ENCODE results near the gene SUFU. TPM values are rescaled to one million over a fixed set of nuclear protein-coding genes. Genes with fewer than 3 reads are reported as not detected.
"Not testable (repeated sequence)": the region's sequence is repeated elsewhere in the genome, so short reads cannot be mapped to it uniquely, and the experiment has no call there.

The SUFU gene
- total RNA-seq, 1 experiment from 2014 or later, result 12.6 TPM

GRCh38 chr10:102499356-102499755 is 4.4 kb upstream of the SUFU start:
- no peak for DNase-seq
- Histone ChIP-seq H3K4me1 (no peaks in the 10 kb centered on the region), H3K36me3 (peaks cover 6% of the 10 kb centered on the region; the same call in 1 of the 2 replicates), H3K27me3 (no peaks in the 10 kb centered on the region), H3K4me3 (no peak overlapping the region), H3K9me3 (replicated peaks) (no peaks in the 10 kb centered on the region), H3K27ac (no peak overlapping the region)

DNA sequence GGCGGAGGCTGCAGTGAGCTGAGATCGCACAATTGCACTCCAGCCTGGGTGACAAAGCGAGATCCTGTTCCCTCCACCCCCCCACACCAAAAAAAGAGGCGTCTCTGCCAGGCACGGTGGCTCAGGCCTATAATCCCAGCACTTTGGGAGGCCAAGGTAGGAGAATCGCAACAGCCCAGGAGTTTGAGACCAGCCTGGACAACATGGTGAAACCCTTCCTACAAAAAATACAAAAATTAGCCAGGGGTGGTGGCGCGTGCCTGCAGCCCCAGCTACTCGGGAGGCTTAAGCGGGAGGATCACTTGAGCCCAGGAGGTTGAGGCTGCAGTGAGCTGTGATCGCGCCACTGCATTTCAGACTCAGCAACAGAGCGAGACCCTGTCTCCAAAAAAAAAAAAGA is 3.1 kb upstream of the SUFU start:
- DNase-seq; H3K36me3 ChIP-seq; H3K27me3 ChIP-seq; H3K9me3 ChIP-seq (replicated peaks); H3K4me1 ChIP-seq; H3K4me3 ChIP-seq; H3K27ac ChIP-seq: not testable (repeated sequence)

- Histone ChIP-seq H3K27ac (no peak overlapping the region; the same call in 1 of the 2 replicates), H3K4me3 (peak overlapping the region; percentile 88), H3K36me3 (0 out of 2 replicates have a peak, but pooled peaks cover 2% of the 10 kb centered on the region), H3K27me3 (no peaks in the 10 kb centered on the region), H3K4me1 (peaks cover 8% of the 10 kb centered on the region), H3K9me3 (replicated peaks) (no peaks in the 10 kb centered on the region)
- peak in 1 of 2 experiments; percentile 45 for DNase-seq
Measured at GRCh38 chr10:102501201-102502028, 2.4 kb upstream of the SUFU start.

DNA sequence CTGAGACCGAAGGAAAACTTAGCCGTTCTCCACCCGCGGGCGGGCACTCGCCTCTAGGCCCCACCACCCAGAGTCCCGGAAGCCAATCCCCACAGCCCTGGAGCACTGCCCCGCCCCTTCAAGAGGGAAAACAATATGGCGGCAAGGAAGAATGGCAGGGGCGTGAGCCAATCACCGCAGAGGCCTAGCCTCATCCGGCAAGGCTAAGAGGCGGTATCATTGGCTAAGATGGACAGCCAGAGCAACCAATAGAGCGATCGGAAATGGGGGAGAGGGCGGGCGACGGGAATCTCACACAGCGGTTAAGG is 1.8 kb upstream of the SUFU start:
- H3K9me3 ChIP-seq (replicated peaks), result no peaks in the 10 kb centered on the region
- H3K36me3 ChIP-seq, result no peaks in the 10 kb centered on the region
- DNase-seq, result peak; percentile 100
- no peaks in the 10 kb centered on the region for H3K27me3 ChIP-seq
- peaks cover 8% of the 10 kb centered on the region for H3K4me1 ChIP-seq
- peak overlapping the region; percentile 46 for H3K27ac ChIP-seq
- peak overlapping the region; percentile 88 for H3K4me3 ChIP-seq

GRCh38 chr10:102502337-102503151 is 1.2 kb upstream of the SUFU start, which contains the start of gene ACTR1A:
ACTR1A (minus strand) TSS chr10:102502712; CDS start chr10:102502647, 65 bp downstream.
- Histone ChIP-seq H3K36me3 (no peaks in the 10 kb centered on the region), H3K9me3 (replicated peaks) (no peaks in the 10 kb centered on the region), H3K27ac (peak within 1 kb of the TSS; percentile 46), H3K27me3 (no peaks in the 10 kb centered on the region), H3K4me3 (peak within 1 kb of the TSS; percentile 88), H3K4me1 (peaks cover 8% of the 10 kb centered on the region)
- DNase-seq, result peak; percentile 100

- peak overlapping the region; percentile 88 for H3K4me3 ChIP-seq
- peak; percentile 51 to 64 for DNase-seq
- no peaks in the 10 kb centered on the region for H3K9me3 ChIP-seq (replicated peaks)
- peaks cover 3% of the 10 kb centered on the region for H3K36me3 ChIP-seq
- H3K4me1 ChIP-seq, result peaks cover 8% of the 10 kb centered on the region
- H3K27ac ChIP-seq, result no peak overlapping the region
- H3K27me3 ChIP-seq, result no peaks in the 10 kb centered on the region
Measured at GRCh38 chr10:102504179-102504975, 605 bp downstream of the SUFU start.

- H3K9me3 ChIP-seq (replicated peaks), result no peaks in the 10 kb centered on the region
- DNase-seq, result peak in 1 of 2 experiments; percentile 58
- peak overlapping the region; percentile 88 for H3K4me3 ChIP-seq
- peaks cover 9% of the 10 kb centered on the region for H3K36me3 ChIP-seq
- no peaks in the 10 kb centered on the region for H3K27me3 ChIP-seq
- peaks cover 8% of the 10 kb centered on the region for H3K4me1 ChIP-seq
- no peak overlapping the region for H3K27ac ChIP-seq
Measured at GRCh38 chr10:102504976-102505300, 1.2 kb downstream of the SUFU start.

DNA sequence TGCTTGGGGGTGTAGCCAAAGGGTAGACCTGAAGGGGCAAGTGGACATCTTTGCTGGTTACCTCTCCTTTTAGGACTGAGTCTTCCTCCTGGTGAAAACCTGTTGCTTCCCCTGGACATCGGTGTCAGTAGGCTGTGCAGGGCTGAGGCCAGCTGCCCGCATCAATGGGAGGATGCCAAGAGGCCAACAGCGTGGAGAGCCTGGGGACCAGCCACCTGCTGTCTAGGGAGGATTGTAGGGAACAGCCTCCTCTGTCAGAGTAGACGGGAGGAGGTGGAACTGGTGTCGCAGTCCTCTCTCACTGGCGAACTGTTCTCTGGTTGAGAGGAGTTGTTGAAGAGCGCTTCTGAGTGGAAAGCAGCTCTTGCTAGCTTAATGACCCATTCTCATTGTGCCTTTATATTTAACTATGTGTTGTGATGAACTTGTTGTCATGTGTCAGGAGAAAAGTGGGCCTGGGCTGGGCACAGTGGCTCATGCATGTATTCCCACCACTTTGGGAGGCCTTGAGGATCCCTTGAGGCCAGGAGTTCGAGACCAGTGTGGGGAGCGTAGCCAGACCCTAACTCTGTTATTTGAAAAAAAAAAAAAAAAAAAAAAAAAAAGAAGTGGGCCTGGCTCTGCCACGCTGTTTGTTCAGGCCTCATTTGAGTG is 1.8 kb downstream of the SUFU start:
- peaks cover 15% of the 10 kb centered on the region for H3K36me3 ChIP-seq
- no peak overlapping the region for H3K4me3 ChIP-seq
- H3K27me3 ChIP-seq, result no peaks in the 10 kb centered on the region
- peak; percentile 59 to 69 for DNase-seq
- no peaks in the 10 kb centered on the region for H3K9me3 ChIP-seq (replicated peaks)
- peaks cover 8% of the 10 kb centered on the region for H3K4me1 ChIP-seq
- no peak overlapping the region for H3K27ac ChIP-seq

DNA sequence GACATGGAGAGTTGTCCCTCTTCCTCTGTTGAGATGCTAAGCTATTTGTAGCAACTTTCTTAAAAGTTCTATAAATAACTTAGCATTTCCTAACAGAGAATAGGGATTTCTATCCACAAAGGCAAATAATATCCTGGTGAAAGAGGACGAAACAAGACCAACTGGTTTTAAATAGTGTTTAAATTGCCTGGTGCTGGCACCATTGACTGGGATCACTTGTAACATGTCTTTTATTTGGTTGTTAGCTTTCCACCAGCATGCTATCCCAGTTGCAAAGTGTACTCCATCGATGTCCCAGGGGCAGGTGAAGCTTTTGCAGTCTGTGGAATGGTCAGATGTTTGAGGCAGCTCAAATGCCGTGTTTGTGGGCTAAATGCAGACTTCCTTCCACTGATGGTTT is 3.7 kb downstream of the SUFU start:
- peaks cover 8% of the 10 kb centered on the region for H3K4me1 ChIP-seq
- H3K27ac ChIP-seq, result no peak overlapping the region
- no peak overlapping the region for H3K4me3 ChIP-seq
- H3K36me3 ChIP-seq, result peaks cover 26% of the 10 kb centered on the region
- no peaks in the 10 kb centered on the region for H3K9me3 ChIP-seq (replicated peaks)
- no peak for DNase-seq
- no peaks in the 10 kb centered on the region for H3K27me3 ChIP-seq

DNA sequence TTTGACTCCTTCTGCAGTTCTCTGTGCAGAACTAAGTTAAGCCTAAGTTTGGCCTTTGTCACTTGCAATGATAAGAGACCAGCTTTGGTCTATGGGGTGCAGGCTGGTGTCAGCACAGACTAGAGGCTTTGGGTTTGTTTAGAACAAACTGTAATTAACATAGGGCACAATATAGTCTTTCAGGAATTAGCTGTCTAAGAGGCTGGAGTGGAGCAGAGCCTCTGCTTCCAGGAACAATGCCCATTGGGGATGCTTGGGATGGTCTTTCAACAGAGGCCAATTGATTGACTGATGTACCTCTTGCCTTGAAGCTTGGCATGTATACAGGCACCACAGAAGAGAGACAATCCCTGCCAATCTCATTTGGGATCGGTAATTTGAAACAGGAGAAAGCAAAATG is 4.7 kb downstream of the SUFU start:
- DNase-seq, result no peak
- Histone ChIP-seq H3K4me3 (no peak overlapping the region), H3K9me3 (replicated peaks) (no peaks in the 10 kb centered on the region), H3K4me1 (peaks cover 8% of the 10 kb centered on the region), H3K27ac (no peak overlapping the region), H3K36me3 (peaks cover 34% of the 10 kb centered on the region), H3K27me3 (no peaks in the 10 kb centered on the region)

DNA sequence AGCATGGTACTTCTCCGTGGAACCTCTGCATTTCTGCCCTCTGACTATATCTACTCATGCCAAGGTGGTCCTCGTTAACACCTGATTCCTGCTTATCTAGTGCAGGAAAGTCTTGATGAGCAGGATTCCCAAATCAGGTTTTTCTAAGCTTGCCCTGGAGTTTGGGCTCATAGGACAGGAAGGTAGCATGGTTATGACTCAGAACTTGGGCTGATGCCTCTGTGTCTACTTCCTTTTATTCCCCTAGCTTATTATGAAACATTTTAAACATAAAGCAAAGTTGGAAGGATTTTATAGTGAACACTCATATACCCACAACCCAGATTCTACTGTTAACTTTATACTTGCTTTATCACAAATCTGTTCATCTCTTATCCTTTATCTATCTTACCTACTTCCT is 5.6 kb downstream of the SUFU start:
- no peaks in the 10 kb centered on the region for H3K9me3 ChIP-seq (replicated peaks)
- H3K27me3 ChIP-seq, result no peaks in the 10 kb centered on the region
- no peak overlapping the region for H3K27ac ChIP-seq
- H3K4me1 ChIP-seq, result peaks cover 8% of the 10 kb centered on the region
- H3K36me3 ChIP-seq, result peaks cover 40% of the 10 kb centered on the region
- no peak for DNase-seq
- H3K4me3 ChIP-seq, result no peak overlapping the region

DNA sequence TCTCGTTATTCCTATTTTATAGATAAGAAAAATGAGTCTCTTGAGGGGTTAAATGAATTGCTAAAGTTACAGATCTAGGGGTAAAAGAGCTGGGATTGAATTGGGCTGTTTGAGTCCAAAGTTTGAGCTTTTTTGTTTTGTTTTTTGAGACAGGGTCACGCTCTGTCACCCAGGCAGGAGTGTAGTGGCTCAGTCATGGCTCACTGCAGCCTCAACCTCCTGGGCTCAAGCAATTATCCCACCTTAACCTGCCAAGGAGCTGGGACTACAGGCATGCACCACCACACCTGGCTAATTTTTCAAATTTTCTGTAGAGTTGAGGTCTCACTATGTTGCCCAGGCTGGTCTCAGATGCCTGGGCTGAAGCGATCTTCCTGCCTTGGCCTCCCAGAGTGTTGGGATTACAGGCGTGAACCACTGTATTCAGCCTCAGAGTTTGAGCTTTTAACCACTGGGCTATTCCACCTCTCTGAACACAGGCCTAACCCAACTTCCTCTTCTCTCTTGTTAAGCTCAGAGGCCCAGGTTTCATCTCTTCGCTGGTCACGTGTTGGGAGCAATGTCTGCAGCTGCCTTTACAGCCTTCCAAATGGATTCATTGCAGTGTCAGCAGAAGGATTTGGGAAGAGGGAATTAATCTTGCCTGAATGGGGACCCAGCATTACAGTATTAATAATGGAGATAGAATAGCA is 8.0 kb downstream of the SUFU start:
- Histone ChIP-seq H3K9me3 (replicated peaks) (no peaks in the 10 kb centered on the region), H3K4me1 (no peaks in the 10 kb centered on the region), H3K27me3 (no peaks in the 10 kb centered on the region), H3K4me3 (no peak overlapping the region), H3K36me3 (peaks cover 45% of the 10 kb centered on the region), H3K27ac (no peak overlapping the region)
- no peak for DNase-seq

GRCh38 chr10:102514487-102515311 is 10.9 kb downstream of the SUFU start:
- no peak for DNase-seq
- Histone ChIP-seq H3K36me3 (peaks cover 46% of the 10 kb centered on the region), H3K4me1 (no peaks in the 10 kb centered on the region), H3K27ac (no peak overlapping the region), H3K4me3 (no peak overlapping the region), H3K9me3 (replicated peaks) (no peaks in the 10 kb centered on the region), H3K27me3 (no peaks in the 10 kb centered on the region)

Measured in SJCRH30 (cell line).